A549 treated with Hydrocortisone at 1 μM for 4 hours (cell line): ENCODE measurements around the gene CDIP1. TPM values are rescaled to one million over a fixed set of nuclear protein-coding genes. Genes with fewer than 3 reads are reported as not detected.

ENCODE experiments used
- total RNA-seq: library from RNA; stranded (reverse); fragments of 200-300 nt; extraction: Qiagen RNA extraction; gene quantifications from 5 replicates; pipeline ENCODE4 v1.2.3, GENCODE V29; 2022

The CDIP1 gene
- total RNA-seq, result 12.7 to 14.8 TPM (median 14.1 TPM) in 5 replicates

DNA sequence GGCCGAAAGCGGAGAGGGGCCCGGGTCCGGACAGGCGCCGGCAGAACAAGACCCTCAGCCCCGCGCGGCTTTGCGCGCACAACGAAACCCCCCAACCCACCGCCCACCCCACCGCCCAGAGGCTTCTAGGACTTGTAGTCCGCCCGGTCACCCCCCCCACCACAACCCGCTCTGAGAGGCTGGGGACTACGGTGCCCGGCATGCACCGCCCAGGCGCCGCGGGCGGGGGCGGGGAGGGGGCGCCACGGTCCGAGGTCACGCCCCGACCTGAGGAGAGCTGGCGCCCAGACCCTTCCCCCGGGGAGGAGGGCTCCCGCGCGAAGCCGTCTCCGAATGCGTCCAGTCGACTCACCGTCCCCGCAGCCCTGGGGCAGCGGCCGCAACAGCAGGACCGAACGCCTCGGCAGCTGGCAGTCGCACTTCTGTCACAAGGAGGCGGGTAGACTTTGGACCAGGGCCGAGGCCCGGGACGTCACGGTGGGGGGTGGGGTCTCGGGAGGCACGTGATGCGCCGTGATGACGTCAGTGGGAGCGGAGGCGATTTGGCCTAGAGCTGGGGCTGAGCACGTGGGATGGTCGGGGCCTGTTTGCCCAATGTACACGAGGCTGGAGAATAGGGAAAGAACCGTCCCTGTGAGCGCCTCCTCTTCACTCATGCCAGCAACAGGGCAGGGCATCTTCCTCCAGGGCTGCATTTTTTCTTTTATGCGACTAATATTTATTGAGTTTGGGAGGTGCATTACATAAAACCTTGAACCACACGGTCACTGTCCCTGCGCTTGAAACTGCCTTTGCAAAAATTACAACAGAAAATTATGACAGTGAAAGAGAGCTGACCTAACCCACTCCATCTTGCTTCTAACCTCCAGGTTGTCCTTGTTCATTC lies at the start of gene CDIP1:
Gene CDIP1 (minus strand): TSS at position 424 of the 886 bp plus-strand sequence. CDS start 24,643 bp downstream, outside the sequence.

DNA sequence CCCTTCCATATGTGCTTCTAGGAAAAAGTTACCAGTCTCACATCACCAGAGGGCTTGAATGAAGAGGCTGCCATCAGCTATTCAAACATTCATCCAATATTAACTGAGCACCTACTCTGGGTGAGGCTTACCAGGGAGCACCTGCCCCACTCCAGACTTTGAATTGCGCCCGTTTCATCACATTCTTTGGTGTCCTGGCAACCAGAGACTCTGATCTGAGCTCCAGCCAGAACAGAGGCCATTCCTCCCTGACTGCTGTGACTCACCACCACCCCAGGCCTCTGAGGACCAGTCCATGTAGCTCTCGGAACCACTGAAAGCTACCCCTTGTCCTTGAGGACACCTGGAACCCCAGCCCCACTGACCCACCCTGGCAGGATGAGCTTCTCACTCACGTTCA lies 17.5 kb upstream of the CDIP1 start, which contains the start of gene C16orf96:
Gene C16orf96 (plus strand): TSS at position 229 of the 400 bp plus-strand sequence. CDS start 150 bp downstream, at position 379.

DNA sequence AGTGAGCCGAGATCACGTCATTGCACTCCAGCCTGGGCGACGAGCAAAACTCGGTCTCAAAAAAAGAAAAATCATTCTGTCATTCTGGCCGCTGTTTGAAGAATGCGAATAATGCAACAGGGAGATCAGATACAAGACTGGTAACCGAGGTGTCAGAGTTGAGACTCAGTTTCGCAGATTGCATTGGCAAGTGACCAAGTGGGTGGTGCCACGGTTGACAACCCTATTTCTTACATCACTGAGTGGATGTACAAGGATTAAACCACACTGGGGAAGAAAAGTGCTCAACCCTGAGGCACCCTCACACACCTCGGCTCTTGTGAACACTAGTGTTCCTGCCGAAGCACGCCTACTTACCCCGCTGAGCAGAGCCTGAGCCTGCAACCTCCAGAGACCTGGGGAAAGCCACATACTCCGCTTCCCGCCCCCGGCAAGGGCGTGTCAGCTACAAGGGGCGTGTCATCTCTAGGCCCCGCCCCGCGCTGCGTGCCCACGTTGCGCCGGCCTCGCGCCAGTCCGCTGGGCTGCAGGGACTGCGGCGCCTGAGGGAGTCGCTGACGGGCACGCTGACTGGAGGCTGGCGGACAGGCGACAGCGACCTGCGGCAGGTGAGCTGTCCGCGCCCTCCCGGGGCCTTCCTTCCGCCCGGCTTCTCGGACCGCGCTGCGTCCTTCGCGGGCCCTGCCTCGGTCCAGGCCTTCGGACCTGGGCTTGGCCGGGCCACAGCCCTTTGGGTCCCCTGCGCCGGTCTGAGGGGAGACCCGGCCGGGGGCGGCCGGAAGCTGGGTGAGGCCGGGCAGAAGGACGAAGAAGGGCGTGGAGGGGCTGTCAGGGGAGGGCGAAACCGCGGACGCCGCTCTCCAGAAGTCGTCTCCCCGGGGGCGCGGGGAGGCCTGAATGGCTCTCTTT lies 62.4 kb downstream of the CDIP1 start, which contains the start of gene HMOX2:
Gene HMOX2 (plus strand): TSS at position 519 of the 909 bp plus-strand sequence. CDS start 29,127 bp downstream, outside the sequence.

DNA sequence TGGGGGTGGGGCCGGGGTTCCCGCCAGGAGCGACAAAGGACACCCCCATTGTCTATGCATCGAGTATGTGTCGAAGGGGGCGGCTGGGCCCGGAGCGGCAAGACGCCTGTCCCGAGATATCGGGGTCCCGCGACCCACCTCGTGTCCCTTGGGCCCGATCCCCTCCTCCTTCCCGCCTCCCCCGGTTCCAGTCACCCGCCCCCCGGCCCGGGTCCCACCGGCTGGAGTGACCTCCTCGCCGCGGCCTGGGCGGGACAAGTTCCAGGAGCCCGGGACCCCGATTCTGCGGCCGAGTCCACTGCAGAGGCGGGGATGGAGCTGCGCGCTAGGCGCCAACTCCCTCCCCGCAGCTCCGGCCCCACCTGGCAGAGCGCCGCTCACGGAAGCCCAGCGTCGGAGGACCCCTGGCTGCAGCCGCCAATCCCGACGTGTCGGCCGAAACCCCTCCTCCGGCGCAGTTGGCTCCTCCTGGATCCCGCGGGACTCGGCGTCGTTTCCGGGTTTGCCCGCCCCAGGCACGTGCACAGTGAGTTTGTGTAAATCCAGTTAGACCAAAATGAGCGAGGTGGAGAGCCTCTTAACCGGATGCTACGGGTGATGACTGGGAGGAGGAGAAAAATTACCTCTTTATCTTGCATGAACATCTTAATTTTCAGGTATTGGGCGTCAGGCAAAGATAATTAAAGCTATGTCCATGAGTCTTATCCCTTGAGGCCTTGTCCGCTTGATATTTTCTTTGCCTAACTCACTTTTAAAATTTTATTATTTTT lies 64.2 kb downstream of the CDIP1 start, which contains the start of gene NMRAL1:
Gene NMRAL1 (minus strand): TSS at position 434 of the 770 bp plus-strand sequence. CDS start 493 bp downstream, outside the sequence.

Other genes with a start within 250 kb of the CDIP1 start
- gene GLIS2, start 222.7 kb downstream of the CDIP1 start, total RNA-seq, result 22.2 to 27.5 TPM (median 25.3 TPM) in 5 replicates
- 52.1 to 77.7 TPM (median 77.1 TPM) in 5 replicates for gene PAM16, start 187.5 kb downstream of the CDIP1 start, total RNA-seq
- gene VASN, start 166.9 kb downstream of the CDIP1 start, total RNA-seq, result 4.0 to 6.0 TPM (median 5.5 TPM) in 5 replicates
- gene CORO7, start 122.2 kb downstream of the CDIP1 start, total RNA-seq, result 13.1 to 18.8 TPM (median 18.2 TPM) in 5 replicates
- gene DNAJA3, start 112.9 kb downstream of the CDIP1 start, total RNA-seq, result 67.9 to 70.4 TPM (median 68.8 TPM) in 5 replicates
- gene NMRAL1, start 64.1 kb downstream of the CDIP1 start, total RNA-seq, result 42.5 to 48.7 TPM (median 46.5 TPM) in 5 replicates
- 57.4 to 69.7 TPM (median 64.8 TPM) in 5 replicates for gene HMOX2, start 62.4 kb downstream of the CDIP1 start, total RNA-seq
- gene C16orf96, start 17.6 kb upstream of the CDIP1 start, total RNA-seq, result 0.05 to 0.08 TPM (median 0.06 TPM) in 4 of 5 replicates, not detected in the other
- 36.7 to 60.9 TPM (median 55.0 TPM) in 5 replicates for gene UBALD1, start 76.1 kb upstream of the CDIP1 start, total RNA-seq
- 40.2 to 44.2 TPM (median 42.4 TPM) in 5 replicates for gene MGRN1, start 86.1 kb upstream of the CDIP1 start, total RNA-seq
- gene NUDT16L1, start 154.8 kb upstream of the CDIP1 start, total RNA-seq, result 16.6 to 27.4 TPM (median 24.5 TPM) in 5 replicates
- gene ANKS3, start 195.5 kb upstream of the CDIP1 start, total RNA-seq, result 23.9 to 26.1 TPM (median 25.7 TPM) in 5 replicates
- 0.95 to 2.2 TPM (median 1.2 TPM) in 5 replicates for gene DNAAF8, start 195.8 kb upstream of the CDIP1 start, total RNA-seq
- 6.8 to 9.2 TPM (median 9.1 TPM) in 5 replicates for gene ZNF500, start 228.4 kb upstream of the CDIP1 start, total RNA-seq
- not detected in 5 replicates for gene SEPTIN12, start 249.6 kb upstream of the CDIP1 start, total RNA-seq